HepG2 (cell line): ENCODE data around the gene CTF1. TPM values are rescaled to one million over a fixed set of nuclear protein-coding genes. Genes with fewer than 3 reads are reported as not detected.

Experiments
- CENPT ChIP-seq: sonication (generic); formaldehyde crosslinking; IDR thresholded peaks from 2 replicates; pipeline ENCODE4 v1.8.0; 2022; ENCODE audit warnings: low read depth, mild to moderate bottlenecking, moderate library complexity, missing genetic modification reagents
- HDAC2 ChIP-seq: sonication (generic); formaldehyde crosslinking; IDR thresholded peaks from 2 replicates; pipeline ENCODE4 v1.4.0; 2020; ENCODE audit warnings: missing genetic modification reagents
- HNRNPH1 ChIP-seq: fragments of 200-400 bp; formaldehyde crosslinking; optimal IDR thresholded peaks from 2 replicates; pipeline ENCODE3; 2017; ENCODE audit warnings: mild to moderate bottlenecking, low read depth, low read length
- IKZF4 ChIP-seq: sonication (generic); formaldehyde crosslinking; IDR thresholded peaks from 2 replicates; pipeline ENCODE4 v1.5.1; 2020; ENCODE audit warnings: borderline replicate concordance, mild to moderate bottlenecking, low read depth, missing genetic modification reagents; ENCODE audit errors: not compliant biosample characterization
- JDP2 ChIP-seq: sonication (generic); formaldehyde crosslinking; IDR thresholded peaks from 2 replicates; pipeline ENCODE4 v1.8.1; 2022; ENCODE audit warnings: missing genetic modification reagents, borderline replicate concordance
- JUNB ChIP-seq: sonication (generic); formaldehyde crosslinking; IDR thresholded peaks from 2 replicates; pipeline ENCODE4 v1.8.0; 2022; ENCODE audit warnings: missing genetic modification reagents, mild to moderate bottlenecking, borderline replicate concordance
- KLF12 ChIP-seq: sonication (generic); formaldehyde crosslinking; IDR thresholded peaks from 2 replicates; pipeline ENCODE4 v1.4.0; 2020; ENCODE audit warnings: missing genetic modification reagents, borderline replicate concordance
- MBD4 ChIP-seq: IDR thresholded peaks from 2 replicates; pipeline ENCODE4 v1.6.1; 2012; ENCODE audit warnings: low read length, inconsistent platforms, borderline replicate concordance
- MEIS1 ChIP-seq: sonication (generic); formaldehyde crosslinking; IDR thresholded peaks from 2 replicates; pipeline ENCODE4 v1.9.0; 2021; ENCODE audit warnings: mild to moderate bottlenecking, missing genetic modification reagents, moderate library complexity, borderline replicate concordance
- MTF1 ChIP-seq: sonication (generic); formaldehyde crosslinking; IDR thresholded peaks from 2 replicates; pipeline ENCODE4 v1.5.0; 2020; ENCODE audit warnings: missing genetic modification reagents
- NCOR1 ChIP-seq: fragments of 200-600 bp; sonication (generic); IDR thresholded peaks from 2 replicates; pipeline ENCODE4 v1.7.0; 2017; ENCODE audit warnings: antibody characterized with exemption, low read length, borderline replicate concordance
- PHF21A ChIP-seq: sonication (generic); formaldehyde crosslinking; IDR thresholded peaks from 2 replicates; pipeline ENCODE4 v1.5.0; 2020; ENCODE audit warnings: mild to moderate bottlenecking, missing genetic modification reagents
- SOX13 ChIP-seq, 3 experiments: fragments of 450-650 bp in 1 of 3; sonication (generic) in 1 of 3; formaldehyde crosslinking in 1 of 3; IDR thresholded peaks in 2 of 3; conservative IDR thresholded peaks in 1 of 3; 2 replicates each; pipeline versions ENCODE4 v1.5.0 to v1.6.1; 2016 to 2020; ENCODE audit warnings: antibody characterized with exemption in 1 of 3, mild to moderate bottlenecking in 1 of 3, missing compliant biosample characterization in 1 of 3, missing genetic modification reagents in 1 of 3, moderate library complexity in 1 of 3
- SP4 ChIP-seq: sonication (generic); formaldehyde crosslinking; IDR thresholded peaks from 2 replicates; pipeline ENCODE4 v1.8.1; 2023; ENCODE audit warnings: mild to moderate bottlenecking, missing genetic modification reagents
- ZFYVE20 ChIP-seq: sonication (generic); formaldehyde crosslinking; IDR thresholded peaks from 2 replicates; pipeline ENCODE4 v1.8.0; 2023; ENCODE audit warnings: low read depth, mild to moderate bottlenecking, moderate library complexity, missing genetic modification reagents, borderline replicate concordance
- ZKSCAN5 ChIP-seq: sonication (generic); formaldehyde crosslinking; IDR thresholded peaks from 2 replicates; pipeline ENCODE4 v1.5.1; 2020; ENCODE audit warnings: mild to moderate bottlenecking, missing genetic modification reagents
- ZNF160 ChIP-seq: sonication (generic); formaldehyde crosslinking; IDR thresholded peaks from 2 replicates; pipeline ENCODE4 v1.8.0; 2022; ENCODE audit warnings: mild to moderate bottlenecking, inconsistent platforms, missing genetic modification reagents
- ZNF383 ChIP-seq: sonication (generic); formaldehyde crosslinking; IDR thresholded peaks from 2 replicates; pipeline ENCODE4 v1.4.0; 2020; ENCODE audit warnings: missing genetic modification reagents, mild to moderate bottlenecking, borderline replicate concordance
- ZNF562 ChIP-seq: sonication (generic); formaldehyde crosslinking; IDR thresholded peaks from 2 replicates; pipeline ENCODE4 v1.8.0; 2022; ENCODE audit warnings: missing genetic modification reagents, borderline replicate concordance
- ZNF605 ChIP-seq: sonication (generic); formaldehyde crosslinking; IDR thresholded peaks from 2 replicates; pipeline ENCODE4 v1.8.0; 2022; ENCODE audit warnings: mild to moderate bottlenecking, missing genetic modification reagents
- ZNF619 ChIP-seq: sonication (generic); formaldehyde crosslinking; IDR thresholded peaks from 2 replicates; pipeline ENCODE4 v1.4.0; 2020; ENCODE audit warnings: mild to moderate bottlenecking, missing genetic modification reagents
- ZNF709 ChIP-seq: sonication (generic); formaldehyde crosslinking; IDR thresholded peaks from 2 replicates; pipeline ENCODE4 v1.5.0; 2020; ENCODE audit warnings: mild to moderate bottlenecking, missing genetic modification reagents
- ZNF713 ChIP-seq: sonication (generic); formaldehyde crosslinking; IDR thresholded peaks from 2 replicates; pipeline ENCODE4 v1.4.0; 2020; ENCODE audit warnings: mild to moderate bottlenecking, missing genetic modification reagents
- ZNF790 ChIP-seq: sonication (generic); formaldehyde crosslinking; IDR thresholded peaks from 2 replicates; pipeline ENCODE4 v1.8.0; 2022; ENCODE audit warnings: missing genetic modification reagents, mild to moderate bottlenecking, borderline replicate concordance
- polyA plus RNA-seq, 8 experiments: library from polyadenylated mRNA; depleted of rRNA in 3 of 8; stranded (reverse) in 7 of 8; unstranded in 1 of 8; fragments of >200 nt; fragmentation: Illumina TruSeq in 4 of 8; extraction: Trizol in 4 of 8; gene quantifications; 2 replicates each; pipeline versions ENCODE4 v1.2.1 to v1.2.3, GENCODE V29; 2011 to 2016; ENCODE audit warnings: low read depth in 4 of 8, missing spikeins in 1 of 8, mixed read lengths in 1 of 8; ENCODE audit not compliant: insufficient read depth in 1 of 8
- total RNA-seq, 5 experiments: library from RNA; depleted of rRNA; stranded (reverse); fragments of >200 nt; fragmentation: Illumina TruSeq; extraction: Trizol; gene quantifications; 2 replicates each; pipeline ENCODE4 v1.2.3, GENCODE V29; 2016; ENCODE audit warnings: low read depth in 1 of 5
- TF ChIP-seq, protein P1 (sequence below): sonication (generic); formaldehyde crosslinking; conservative IDR thresholded peaks from 2 replicates; pipeline ENCODE4 v1.4.0; 2020; ENCODE audit warnings: missing genetic modification reagents

Gene CTF1
- total and polyA plus RNA-seq, 2 of the 13 experiments (the other 11 are each of a cell fraction or from before 2014, with no cell fraction given): 0.13 to 1.8 TPM

DNA sequence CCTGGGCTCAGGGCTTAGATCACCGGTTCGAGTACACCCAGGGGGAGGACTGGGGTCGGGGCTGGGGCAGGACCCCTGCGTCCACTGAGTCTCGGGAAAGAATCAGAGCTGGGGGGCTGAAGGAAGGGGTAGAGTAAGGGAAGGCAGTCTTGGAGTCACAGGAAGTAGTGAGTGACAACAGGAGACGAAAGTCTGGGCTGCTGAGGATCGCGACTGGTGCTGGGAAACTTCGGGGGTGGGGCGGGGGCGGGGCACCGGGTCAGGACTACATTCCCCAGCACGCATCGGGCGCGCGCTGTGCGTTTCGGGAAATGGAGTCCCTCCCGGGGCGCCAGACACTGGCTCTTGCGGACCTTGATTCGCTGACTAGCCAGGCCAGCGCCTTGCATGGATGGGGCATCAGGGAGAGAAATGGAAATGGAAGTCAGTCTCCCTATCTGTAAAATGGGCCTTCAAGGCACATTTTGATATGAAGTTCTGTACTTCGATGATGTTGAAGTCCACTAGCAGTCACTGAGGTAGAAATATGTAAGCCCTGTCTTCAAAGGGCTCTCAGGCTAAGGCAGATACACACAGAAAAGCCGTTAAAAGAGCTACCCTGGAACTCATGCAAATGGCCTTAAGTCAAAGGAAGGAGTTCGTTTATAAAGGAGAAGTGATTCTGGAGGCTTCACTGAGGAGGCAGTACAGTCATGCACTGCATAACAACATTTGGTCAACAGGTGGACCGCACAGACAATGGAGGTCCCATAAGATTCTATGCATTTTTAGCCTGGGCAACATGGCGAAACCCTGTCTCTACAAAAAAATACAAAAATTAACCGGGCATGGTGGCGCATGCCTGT, 697 bp downstream of the CTF1 start (continued):
- TF ChIP-seq, protein P1, sequence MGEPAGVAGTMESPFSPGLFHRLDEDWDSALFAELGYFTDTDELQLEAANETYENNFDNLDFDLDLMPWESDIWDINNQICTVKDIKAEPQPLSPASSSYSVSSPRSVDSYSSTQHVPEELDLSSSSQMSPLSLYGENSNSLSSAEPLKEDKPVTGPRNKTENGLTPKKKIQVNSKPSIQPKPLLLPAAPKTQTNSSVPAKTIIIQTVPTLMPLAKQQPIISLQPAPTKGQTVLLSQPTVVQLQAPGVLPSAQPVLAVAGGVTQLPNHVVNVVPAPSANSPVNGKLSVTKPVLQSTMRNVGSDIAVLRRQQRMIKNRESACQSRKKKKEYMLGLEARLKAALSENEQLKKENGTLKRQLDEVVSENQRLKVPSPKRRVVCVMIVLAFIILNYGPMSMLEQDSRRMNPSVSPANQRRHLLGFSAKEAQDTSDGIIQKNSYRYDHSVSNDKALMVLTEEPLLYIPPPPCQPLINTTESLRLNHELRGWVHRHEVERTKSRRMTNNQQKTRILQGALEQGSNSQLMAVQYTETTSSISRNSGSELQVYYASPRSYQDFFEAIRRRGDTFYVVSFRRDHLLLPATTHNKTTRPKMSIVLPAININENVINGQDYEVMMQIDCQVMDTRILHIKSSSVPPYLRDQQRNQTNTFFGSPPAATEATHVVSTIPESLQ: no peak
- TF ChIP-seq HDAC2 (CRISPR knock-in tag) (peak; percentile 10; the same call in 1 of the 2 replicates), PHF21A (CRISPR knock-in tag) (no peak), ZNF619 (CRISPR knock-in tag) (no peak; the same call in 1 of the 2 replicates), CENPT (CRISPR knock-in tag) (no peak), ZNF562 (CRISPR knock-in tag) (no peak), KLF12 (CRISPR knock-in tag) (no peak), MBD4 (no peak), MEIS1 (CRISPR knock-in tag) (no peak; the same call in 1 of the 2 replicates), ZNF790 (no peak), ZNF383 (CRISPR knock-in tag) (0 out of 2 replicates have a peak, but pooled peaks have one; percentile 36), ZNF709 (CRISPR knock-in tag) (no peak), MTF1 (no peak), JUNB (CRISPR knock-in tag) (no peak), NCOR1 (no peak), ZNF160 (CRISPR knock-in tag) (no peak), ZNF713 (CRISPR knock-in tag) (no peak), SOX13 (IDR thresholded peaks at IDR 0.05) (no peak), SOX13 (CRISPR knock-in tag; conservative IDR thresholded peaks at IDR 0.05 in 1 of 2, IDR thresholded peaks at IDR 0.05 in 1 of 2) (0 out of 4 replicates have a peak, but pooled peaks of 1 of the 2 experiments have one; percentile 31), ZFYVE20 (CRISPR knock-in tag) (no peak), ZNF605 (CRISPR knock-in tag) (no peak), SP4 (CRISPR knock-in tag) (no peak), HNRNPH1 (no peak), JDP2 (CRISPR knock-in tag) (no peak), IKZF4 (no peak), ZKSCAN5 (CRISPR knock-in tag) (0 out of 2 replicates have a peak, but pooled peaks have one; percentile 63)
